ENCODE results near the gene XPO1. TPM values are rescaled to one million over a fixed set of nuclear protein-coding genes. Genes with fewer than 3 reads are reported as not detected.

XPO1 gene
- total and polyA plus RNA-seq, 12 donors = 48.6 to 137 (median 79.1) TPM

DNA sequence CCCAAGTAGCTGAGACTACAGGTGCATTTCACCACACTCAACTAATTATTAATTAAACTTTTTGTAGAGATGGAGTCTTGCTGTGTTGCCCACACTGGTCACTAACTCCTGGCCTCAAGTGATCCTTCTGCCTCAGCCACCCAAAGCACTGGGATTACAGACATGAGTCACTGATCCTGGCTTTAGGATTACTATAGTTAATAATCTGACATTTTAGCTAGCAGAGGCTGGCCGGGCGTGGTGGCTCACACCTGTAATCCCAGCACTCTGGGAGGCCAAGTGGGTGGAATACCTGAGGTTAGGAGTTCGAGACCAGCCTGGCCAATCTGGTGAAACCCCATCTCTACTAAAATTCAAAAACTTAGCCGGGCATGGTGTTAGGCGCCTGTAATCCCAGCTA, 106.8 kb downstream of the XPO1 start:
- Histone ChIP-seq H3K36me3 (replicated peaks in 1 of 2) (no peaks in the 10 kb centered on the region), H3K27ac (no peak overlapping the region), H3K27me3 (no peaks in the 10 kb centered on the region), H3K4me1 (replicated peaks in 1 of 2) (peaks cover 0 to 15% of the 10 kb centered on the region in 2 donors), H3K4me3 (no peak overlapping the region), H3K9me3 (replicated peaks in 1 of 3) (peaks cover 0 to 3% (median 0%) of the 10 kb centered on the region in 3 donors)
- no peak for DNase-seq
- WGBS, 4 donors = 93 to 97% (median 95%) methylated on average over 3 to 5 of the region's 5 CpGs
- no peak for TF ChIP-seq CTCF (IDR thresholded peaks at IDR 0.05)
- no peak for TF ChIP-seq POLR2A (IDR thresholded peaks at IDR 0.05)
- intact Hi-C loops (cut with DNase I) = no loop called here

Other genes with a start within 250 kb of the XPO1 start
- gene USP34, start 67.3 kb downstream of the XPO1 start, total RNA-seq = 100 to 1,000 TPM in 5 of 9 donors, 10 to 100 TPM in 4; 80.0 to 163 (median 104) TPM
- gene USP34, start 67.3 kb downstream of the XPO1 start, polyA plus RNA-seq = 100 to 1,000 TPM in 1 of 3 donors, 10 to 100 TPM in 2; 78.1 to 109 (median 85.5) TPM